Right renal pelvis (tissue), 4 donors: ENCODE data around the gene C20orf202. TPM values are rescaled to one million over a fixed set of nuclear protein-coding genes. Genes with fewer than 3 reads are reported as not detected.

ENCODE experiments used
- DNase-seq, 4 donors: peaks; one replicate each; pipeline ENCODE4 v3.0.0-alpha.2; 2013; ENCODE audit warnings: low read depth in 4 of 4, low spot score in 3 of 4, missing footprints in 1 of 4
- polyA plus RNA-seq, 4 donors: library from polyadenylated mRNA; unstranded; fragments of 120-200 nt; gene quantifications; one replicate each; pipeline ENCODE4 v1.2.1, GENCODE V29; 2013; ENCODE audit not compliant: insufficient read length in 4 of 4

C20orf202 gene
- polyA plus RNA-seq, 4 donors = 0.24 to 0.44 (median 0.35) TPM

- DNase-seq = no peak
Measured at GRCh38 chr20:1183153-1183552, 20.1 kb upstream of the C20orf202 start.

GRCh38 chr20:1184260-1184637, 19.0 kb upstream of the C20orf202 start:
- no peak for DNase-seq

DNA sequence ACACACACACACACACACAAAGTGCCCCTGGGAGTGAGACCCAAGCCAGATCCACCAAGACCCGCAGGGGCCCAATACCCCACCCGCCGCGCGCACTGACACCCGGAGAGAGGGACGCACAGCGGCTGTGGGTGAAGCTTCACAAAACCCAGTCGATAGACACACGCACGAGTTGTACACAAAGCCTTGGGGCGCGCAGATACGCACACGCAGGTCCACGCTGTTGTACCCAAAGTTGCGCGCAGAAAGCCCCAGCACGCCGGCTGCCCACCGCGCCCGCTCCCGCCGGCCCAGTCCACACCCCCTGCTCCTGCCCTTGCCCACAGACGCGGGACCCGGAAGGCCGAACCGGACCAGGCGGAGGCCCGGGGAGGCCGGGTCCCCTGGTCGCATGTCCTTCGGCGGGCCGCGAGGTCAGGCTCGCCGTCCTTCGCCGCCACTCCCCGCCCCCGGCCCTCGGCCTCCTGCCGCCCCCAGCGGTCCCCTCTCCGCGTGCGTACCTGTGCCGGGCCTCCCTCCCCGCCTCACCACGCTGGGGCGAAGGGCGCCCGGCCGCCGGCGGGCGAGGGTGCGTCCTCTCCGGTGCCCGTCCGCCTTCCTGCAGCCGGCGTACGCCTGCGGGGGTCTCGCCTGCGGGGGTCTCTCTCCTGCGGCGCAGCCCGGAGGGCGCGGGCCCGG, 18.5 kb upstream of the C20orf202 start, which contains the start of gene TMEM74B:
TMEM74B (minus strand) TSS at position 344 of the 678 bp plus-strand sequence. CDS start 1,180 bp downstream, outside the sequence.
- no peak for DNase-seq

GRCh38 chr20:1185316-1185741, 17.9 kb upstream of the C20orf202 start:
- no peak for DNase-seq

- DNase-seq = peak in 1 of 4 donors; percentile 18
Measured at GRCh38 chr20:1185790-1186334, 17.4 kb upstream of the C20orf202 start.

DNA sequence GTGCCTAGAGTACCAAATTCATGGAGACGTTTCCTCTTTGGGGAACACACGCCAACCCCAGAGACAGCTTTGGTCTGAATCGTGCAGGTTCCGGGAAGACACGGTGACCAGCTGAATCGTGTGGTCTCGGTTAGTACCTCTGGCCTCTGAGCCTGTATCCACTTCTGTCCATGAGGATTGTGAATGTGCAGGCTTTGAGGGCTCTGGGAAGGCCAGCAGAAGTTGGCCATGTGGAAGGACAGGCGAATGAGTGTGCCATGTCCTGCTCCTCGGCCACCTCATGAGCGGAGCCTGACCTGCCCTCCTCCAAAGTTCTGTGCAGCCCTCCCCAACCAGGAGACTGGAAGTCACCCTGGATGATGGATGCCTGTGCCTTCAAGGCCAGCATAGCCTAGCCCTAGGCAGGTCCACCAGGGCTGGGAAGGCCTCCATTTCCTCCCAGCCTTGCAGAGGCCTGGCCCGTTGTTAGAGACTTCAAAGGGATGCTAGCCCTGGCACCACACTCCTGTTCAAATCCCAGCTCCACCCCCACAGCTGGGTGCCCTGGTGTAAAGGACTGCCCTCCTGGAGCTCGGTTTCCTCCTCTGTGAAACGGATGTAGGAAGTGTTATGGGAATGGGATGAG, 16.8 kb upstream of the C20orf202 start:
- no peak for DNase-seq

DNA sequence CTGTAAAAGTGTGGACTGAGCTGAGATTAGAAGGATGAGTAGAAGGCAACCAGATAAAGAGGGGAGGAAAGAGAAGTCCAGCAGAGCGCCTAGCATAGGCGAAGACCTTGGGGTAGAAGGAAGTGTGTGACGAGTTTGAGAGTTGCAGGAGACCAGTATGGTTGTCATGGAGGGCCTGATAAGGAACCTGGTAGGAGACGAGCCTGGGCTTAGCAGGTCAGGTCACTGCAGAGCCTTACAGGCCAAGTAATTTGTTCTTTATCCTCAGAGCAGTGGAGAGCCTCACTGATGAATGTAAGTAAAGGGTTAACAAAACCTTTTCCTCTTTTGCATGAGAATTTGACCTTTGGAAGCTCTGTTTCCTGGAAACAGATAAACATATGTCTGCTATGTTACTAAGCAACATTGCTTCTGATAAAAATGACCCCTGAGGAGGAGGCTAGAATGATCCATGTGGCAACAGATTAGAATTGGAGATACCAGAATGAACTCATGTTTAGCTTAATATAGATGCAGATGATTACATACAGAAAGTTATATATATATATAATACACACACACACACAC, 15.6 kb upstream of the C20orf202 start:
- no peak for DNase-seq

GRCh38 chr20:1188347-1188746, 14.9 kb upstream of the C20orf202 start:
- DNase-seq = no peak

DNA sequence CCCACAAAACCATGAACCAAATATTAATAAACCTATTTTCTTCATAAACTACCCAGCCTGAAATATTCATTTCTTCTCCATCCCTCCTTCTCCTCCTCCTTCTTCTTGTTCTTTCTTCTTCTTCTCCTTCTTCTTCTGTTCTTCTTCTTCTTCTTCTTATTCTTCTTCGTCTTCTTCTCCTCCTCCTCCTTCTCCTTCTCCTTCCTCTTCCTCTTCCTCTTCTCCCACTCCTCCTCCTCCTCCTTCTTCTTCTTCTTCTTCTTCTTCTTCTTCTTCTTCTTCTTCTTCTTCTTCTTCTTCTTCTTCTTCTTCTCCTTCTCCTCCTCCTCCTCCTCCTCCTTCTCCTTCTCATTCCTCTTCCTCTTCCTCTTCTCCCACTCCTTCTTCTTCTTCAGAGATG, 13.4 kb upstream of the C20orf202 start:
- no peak for DNase-seq

DNA sequence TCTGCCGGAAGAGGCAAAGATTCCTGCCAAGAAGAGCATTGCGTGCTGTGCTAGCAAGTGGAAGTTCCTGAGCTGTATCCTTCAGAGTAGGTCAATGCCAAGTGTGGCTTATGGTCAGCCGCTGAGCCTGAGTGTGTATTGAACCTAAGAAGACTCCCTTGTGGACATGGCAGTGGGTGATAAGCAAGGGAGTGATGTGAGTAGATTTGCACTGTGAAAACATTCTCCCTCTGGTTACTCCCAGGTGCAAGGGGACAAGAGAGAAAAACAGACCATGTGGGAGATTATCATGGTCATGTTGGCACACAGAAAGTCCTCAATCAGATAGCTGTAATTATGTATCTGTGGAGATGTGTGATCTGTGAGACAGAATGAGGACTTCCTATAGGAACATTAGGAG, 12.4 kb upstream of the C20orf202 start:
- DNase-seq = no peak

GRCh38 chr20:1191299-1191698, 12.0 kb upstream of the C20orf202 start:
- no peak for DNase-seq

- DNase-seq = no peak
Measured at GRCh38 chr20:1195226-1195625, 8.0 kb upstream of the C20orf202 start.

GRCh38 chr20:1196634-1197033, 6.6 kb upstream of the C20orf202 start:
- DNase-seq = no peak

DNA sequence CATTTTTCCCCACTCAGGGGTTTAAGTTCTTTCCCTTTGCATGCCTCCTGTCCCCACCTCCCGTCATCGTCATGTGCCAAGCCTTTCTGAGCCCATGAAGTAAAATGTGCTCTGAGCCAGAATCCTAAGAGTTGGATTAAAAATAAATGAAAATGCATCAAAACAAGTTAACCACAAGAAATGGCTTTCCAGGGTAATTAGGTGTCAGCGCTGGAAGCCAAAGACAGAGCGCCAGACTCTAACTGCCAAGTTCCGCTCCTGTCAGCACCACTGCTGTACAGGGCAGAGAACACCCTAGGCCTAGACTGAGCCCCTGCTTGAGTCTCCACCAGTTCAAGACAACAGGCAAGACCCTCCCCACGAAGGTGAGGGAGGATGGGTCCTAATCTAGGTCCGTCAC, 5.5 kb upstream of the C20orf202 start:
- DNase-seq = no peak

GRCh38 chr20:1198751-1199150, 4.5 kb upstream of the C20orf202 start:
- no peak for DNase-seq

DNA sequence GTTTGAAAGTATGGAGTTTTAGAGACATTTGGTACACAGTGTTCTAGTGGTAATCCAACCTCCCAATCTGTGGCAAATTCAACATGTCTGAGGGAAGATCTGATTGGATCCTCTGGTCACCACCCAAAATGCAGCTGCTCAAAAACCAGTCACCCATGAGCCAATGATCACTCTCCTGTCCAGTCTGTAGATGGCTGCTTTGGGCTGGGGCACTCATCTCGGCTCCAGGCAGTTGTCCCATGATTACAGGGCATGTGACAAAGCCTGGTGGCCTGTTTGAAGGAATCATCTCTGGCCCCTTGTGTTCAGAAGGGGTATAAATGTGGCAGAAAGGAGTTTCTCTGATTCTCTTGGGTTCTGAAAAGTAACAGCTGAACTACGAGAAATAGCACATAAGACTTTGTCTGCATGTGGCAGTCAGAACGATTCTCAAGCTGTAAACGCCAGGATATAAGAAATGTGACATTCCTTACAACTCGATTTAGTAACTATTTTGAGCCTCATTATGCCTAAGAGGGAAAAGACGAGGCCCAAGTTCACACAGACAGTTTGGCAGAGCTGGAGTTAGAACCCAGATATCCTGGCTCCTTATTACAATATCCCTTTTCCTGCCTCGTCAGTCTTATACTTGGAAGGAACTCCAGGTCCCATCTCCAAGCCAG, 3.9 kb upstream of the C20orf202 start:
- no peak for DNase-seq

- DNase-seq = no peak
Measured at GRCh38 chr20:1199964-1200363, 3.3 kb upstream of the C20orf202 start.

GRCh38 chr20:1203630-1204029, 376 bp downstream of the C20orf202 start:
- no peak for DNase-seq

DNA sequence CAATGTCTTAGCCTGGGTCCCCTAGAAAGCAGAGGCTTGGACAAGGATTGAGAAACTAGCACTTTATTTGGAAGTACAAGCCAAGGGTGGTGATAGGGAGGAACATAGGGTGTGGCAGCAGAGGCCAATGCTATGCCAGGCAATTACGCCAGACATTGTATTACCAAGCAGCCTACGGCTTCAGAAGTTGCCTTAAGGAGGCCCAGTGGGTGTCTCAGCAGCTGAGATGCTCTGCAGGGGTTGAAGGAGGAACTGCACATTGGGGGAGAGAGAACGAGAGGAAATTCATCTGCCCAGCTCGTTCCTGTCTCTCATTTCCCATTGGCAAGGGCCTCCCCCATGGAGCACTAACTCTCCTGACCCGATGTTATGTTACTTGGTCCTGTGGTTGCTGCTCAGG, 859 bp downstream of the C20orf202 start:
- DNase-seq = no peak

DNA sequence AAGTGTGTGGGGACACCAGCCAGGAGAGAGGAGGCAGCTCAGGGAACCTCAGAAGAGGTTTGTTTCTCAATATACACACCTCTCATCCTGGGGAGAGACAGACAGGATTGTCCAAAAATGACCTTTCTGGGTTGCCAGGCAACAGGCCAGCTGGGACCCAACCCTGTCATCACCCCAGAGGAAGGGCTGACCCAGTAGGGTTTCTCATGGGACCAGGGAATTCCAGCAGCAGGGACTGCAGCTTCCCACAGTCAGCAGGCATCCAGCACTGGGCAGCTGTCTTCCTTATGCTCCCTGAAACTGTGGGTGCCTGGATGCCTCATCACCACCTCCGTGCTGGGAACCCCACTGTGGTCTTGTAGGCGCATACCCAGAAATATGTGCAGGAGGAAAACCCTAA, 1.3 kb downstream of the C20orf202 start:
- DNase-seq = no peak

DNA sequence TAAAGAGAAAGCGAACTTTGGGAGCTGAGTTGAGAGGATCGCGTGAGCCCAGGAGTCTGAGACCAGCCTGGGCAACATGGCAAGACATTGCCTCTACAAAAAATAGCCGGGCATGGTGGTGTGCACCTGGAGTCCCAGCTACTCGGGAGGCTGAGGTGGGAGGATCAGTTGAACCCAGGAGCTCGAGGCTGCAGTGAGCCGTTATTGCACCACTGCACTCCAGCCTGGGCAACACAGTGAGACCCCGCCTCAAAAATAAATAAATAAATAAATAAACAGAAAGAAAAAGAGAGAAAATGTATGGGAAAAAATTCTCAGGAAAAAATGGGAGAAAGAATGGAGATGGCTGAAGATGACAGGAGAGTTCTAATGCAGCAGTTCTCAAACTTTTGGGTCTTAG, 2.5 kb downstream of the C20orf202 start:
- no peak for DNase-seq
